Body of pancreas (tissue), 4 donors: Measurements from ENCODE around the gene TCEANC2. TPM values are rescaled to one million over a fixed set of nuclear protein-coding genes. Genes with fewer than 3 reads are reported as not detected.

Source experiments
- ATAC-seq: fragments of 150-250 bp; one replicate; pipeline ENCODE4 v1.9.1; 2016
- DNase-seq, 4 donors: peaks; one replicate each; pipeline ENCODE4 v3.0.0-alpha.2; 2019
- H3K27ac ChIP-seq, 4 donors: fragments of 200-600 bp; sonication (generic); 1 replicate in 3 of 4; 2 replicates in 1 of 4; pipeline versions ENCODE4 v1.5.1 to v1.6.1; 2016 to 2019; ENCODE audit warnings: mild to moderate bottlenecking in 1 of 4, mixed read lengths in 1 of 4, moderate library complexity in 1 of 4
- H3K27me3 ChIP-seq, 2 donors: fragments of 200-600 bp; sonication (generic); one replicate each; pipeline ENCODE4 v1.6.0; 2016; ENCODE audit warnings: mild to moderate bottlenecking in 1 of 2
- H3K36me3 ChIP-seq, 2 donors: fragments of 200-600 bp; sonication (generic); replicated peaks in 1 of 2; 2 replicates each; pipeline ENCODE4 v1.5.1; 2016; ENCODE audit warnings: low read depth in 2 of 2; ENCODE audit not compliant: insufficient read depth in 1 of 2
- H3K4me1 ChIP-seq: fragments of 200-600 bp; sonication (generic); one replicate; pipeline ENCODE4 v1.6.0; 2016
- H3K4me3 ChIP-seq, 2 donors: fragments of 200-600 bp; sonication (generic); 1 replicate in 1 of 2; 2 replicates in 1 of 2; pipeline ENCODE4 v1.5.1; 2016 to 2019
- H3K9me3 ChIP-seq, 3 donors: fragments of 200-600 bp; sonication (generic); 1 replicate in 2 of 3; 2 replicates in 1 of 3; pipeline ENCODE4 v1.5.1; 2016
- CTCF ChIP-seq, 7 experiments: fragments of 450-650 bp in 4 of 7; fragments of 200-600 bp in 3 of 7; sonication (generic) in 3 of 7; IDR thresholded peaks; one replicate each; pipeline ENCODE4 v1.5.1; 2016 to 2019; ENCODE audit warnings: antibody characterized with exemption in 7 of 7
- POLR2A ChIP-seq, 3 donors: fragments of 450-650 bp; IDR thresholded peaks; one replicate each; pipeline ENCODE4 v1.6.1; 2016; ENCODE audit warnings: antibody characterized with exemption in 3 of 3, mild to moderate bottlenecking in 2 of 3
- WGBS, 2 donors: methylation state at CpG; one replicate each; pipeline ENCODE4 v1.1.5; 2017; 5-methylcytosine and 5-hydroxymethylcytosine counted together
- intact Hi-C: fragments of 100-400 bp; cut with DNase I; formaldehyde crosslinking; loops from one replicate; pipeline ENCODE4 v1.15.1; 2023
- total RNA-seq, 2 donors: library from RNA; depleted of rRNA; stranded (reverse); fragments of >200 nt; gene quantifications; one replicate each; pipeline ENCODE4 v1.1.0, GENCODE V29; 2016

The TCEANC2 gene
- total RNA-seq, 2 donors from 2014 or later, result 1.3 to 2.9 TPM

GRCh38 chr1:54095546-54096226, 42.3 kb downstream of the TCEANC2 start:
- Histone ChIP-seq H3K27me3 (no peaks in the 10 kb centered on the region), H3K36me3 (no peaks in the 10 kb centered on the region), H3K9me3 (no peaks in the 10 kb centered on the region), H3K4me1 (peaks cover 34% of the 10 kb centered on the region), H3K27ac (peak overlapping the region; percentile 14 to 79 (median 56)), H3K4me3 (no peak overlapping the region)
- ATAC-seq, result peak; percentile 75
- intact Hi-C loops, result no loop called here
- DNase-seq, result peak in 2 of 4 donors; percentile 17 to 60
- TF ChIP-seq POLR2A (IDR thresholded peaks at IDR 0.05) (no peak), CTCF (IDR thresholded peaks at IDR 0.05) (no peak)
- WGBS, 2 donors, result 61% methylated on average over 8 of the region's 8 CpGs

- intact Hi-C loops, result no loop called here
- Histone ChIP-seq H3K9me3 (no peaks in the 10 kb centered on the region), H3K27me3 (no peaks in the 10 kb centered on the region), H3K27ac (peak overlapping the region in 2 of 4 donors; percentile 54 to 79), H3K36me3 (no peaks in the 10 kb centered on the region), H3K4me3 (no peak overlapping the region), H3K4me1 (peaks cover 34% of the 10 kb centered on the region)
- DNase-seq, result no peak
- 59 to 76% methylated on average over 25 of the region's 25 CpGs for WGBS, 2 donors
- no peak for ATAC-seq
- TF ChIP-seq POLR2A (IDR thresholded peaks at IDR 0.05) (no peak), CTCF (IDR thresholded peaks at IDR 0.05) (no peak)
Observed at GRCh38 chr1:54096227-54096876, 42.9 kb downstream of the TCEANC2 start.

- Histone ChIP-seq H3K4me1 (peaks cover 34% of the 10 kb centered on the region), H3K36me3 (no peaks in the 10 kb centered on the region), H3K27ac (no peak overlapping the region), H3K4me3 (no peak overlapping the region), H3K9me3 (no peaks in the 10 kb centered on the region), H3K27me3 (no peaks in the 10 kb centered on the region)
- 75 to 86% methylated on average over 7 of the region's 7 CpGs for WGBS, 2 donors
- DNase-seq, result no peak
- intact Hi-C loops, result no loop called here
- ATAC-seq, result no peak
- TF ChIP-seq POLR2A (IDR thresholded peaks at IDR 0.05) (no peak), CTCF (IDR thresholded peaks at IDR 0.05) (no peak)
Observed at GRCh38 chr1:54096877-54097240, 43.5 kb downstream of the TCEANC2 start.

GRCh38 chr1:54099061-54099610, 45.7 kb downstream of the TCEANC2 start:
- DNase-seq, result no peak
- Histone ChIP-seq H3K9me3 (no peaks in the 10 kb centered on the region), H3K4me1 (peaks cover 28% of the 10 kb centered on the region), H3K27ac (no peak overlapping the region), H3K4me3 (no peak overlapping the region), H3K36me3 (no peaks in the 10 kb centered on the region), H3K27me3 (no peaks in the 10 kb centered on the region)
- no peak for TF ChIP-seq POLR2A (IDR thresholded peaks at IDR 0.05)
- TF ChIP-seq CTCF (IDR thresholded peaks at IDR 0.05), result no peak
- ATAC-seq, result no peak
- WGBS, 2 donors, result 60 to 74% methylated on average over 6 of the region's 6 CpGs
- intact Hi-C loops, result no loop called here
